Bronchial epithelial cell (primary cell): ENCODE results near the gene MICAL3. TPM values are rescaled to one million over a fixed set of nuclear protein-coding genes. Genes with fewer than 3 reads are reported as not detected.

Experiments
- DNase-seq: peaks from one replicate; pipeline ENCODE4 v3.0.0-alpha.2; 2010; ENCODE audit warnings: low read depth
- FAIRE-seq: peaks from 2 replicates; lab custom pipeline; 2011; peaks lifted over from hg19 to GRCh38; lab: Jason Lieb, UNC
- H3K27me3 ChIP-seq: 2 replicates; pipeline ENCODE4 v1.5.1; 2011; ENCODE audit warnings: low read length; ENCODE audit not compliant: control insufficient read depth, insufficient read depth
- H3K36me3 ChIP-seq: 2 replicates; pipeline ENCODE4 v1.5.1; 2011; ENCODE audit warnings: low read length; ENCODE audit not compliant: control insufficient read depth, insufficient read depth
- H3K4me3 ChIP-seq: 2 replicates; pipeline ENCODE4 v1.5.1; 2011; ENCODE audit warnings: mild to moderate bottlenecking, low read depth, low read length, control low read depth
- CTCF ChIP-seq: IDR thresholded peaks from 2 replicates; pipeline ENCODE4 v1.5.1; 2011; ENCODE audit warnings: mild to moderate bottlenecking, moderate library complexity, low read length, control low read depth, inconsistent platforms; ENCODE audit not compliant: insufficient read depth, severe bottlenecking
- total RNA-seq: library from RNA; depleted of rRNA; stranded (reverse); fragments of >200 nt; gene quantifications from 2 replicates; pipeline ENCODE4 v1.2.1, GENCODE V29; 2014

Gene MICAL3
- total RNA-seq, 1 donor from 2014 or later = 13.4 TPM

- FAIRE-seq = no peak
- Histone ChIP-seq H3K36me3 (peaks cover 10% of the 10 kb centered on the region), H3K4me3 (no peak overlapping the region), H3K27me3 (no peaks in the 10 kb centered on the region)
- TF ChIP-seq CTCF = no peak
- no peak for DNase-seq
Measured at GRCh38 chr22:17795661-17796548, 228.5 kb downstream of the MICAL3 start.

GRCh38 chr22:17794726-17795542, 229.4 kb downstream of the MICAL3 start:
- no peaks in the 10 kb centered on the region for H3K27me3 ChIP-seq
- TF ChIP-seq CTCF = no peak
- H3K4me3 ChIP-seq = no peak overlapping the region
- H3K36me3 ChIP-seq = peaks cover 10% of the 10 kb centered on the region
- DNase-seq (no peak), FAIRE-seq (no peak)

GRCh38 chr22:17792854-17793434, 231.4 kb downstream of the MICAL3 start:
- FAIRE-seq = no peak
- DNase-seq = no peak
- peaks cover 13% of the 10 kb centered on the region for H3K36me3 ChIP-seq
- no peak for TF ChIP-seq CTCF
- no peaks in the 10 kb centered on the region for H3K27me3 ChIP-seq
- no peak overlapping the region for H3K4me3 ChIP-seq

GRCh38 chr22:17792299-17792698, 232.1 kb downstream of the MICAL3 start:
- Histone ChIP-seq H3K4me3 (no peak overlapping the region), H3K36me3 (peaks cover 11% of the 10 kb centered on the region), H3K27me3 (no peaks in the 10 kb centered on the region)
- FAIRE-seq (no peak), DNase-seq (no peak)
- no peak for TF ChIP-seq CTCF

GRCh38 chr22:17791196-17791595, 233.2 kb downstream of the MICAL3 start:
- no peaks in the 10 kb centered on the region for H3K27me3 ChIP-seq
- TF ChIP-seq CTCF = no peak
- H3K36me3 ChIP-seq = peaks cover 6% of the 10 kb centered on the region
- FAIRE-seq (no peak), DNase-seq (no peak)
- no peak overlapping the region for H3K4me3 ChIP-seq
